Stimulated activated CD4-positive, alpha-beta T cell treated with anti-CD3 and anti-CD28 coated beads, Interleukin-15, amount 100 ng/mL, for 48 hours (primary cell): Measurements from ENCODE around the gene GOLM1.
A peak's percentile ranks its signal among the peaks of the same experiment; 100 is the strongest.
"Not testable (repeated sequence)": the region's sequence is repeated elsewhere in the genome, so short reads cannot be mapped to it uniquely, and the experiment has no call there.

Experiments
- DNase-seq, 2 donors: peaks; one replicate each; pipeline ENCODE4 v3.0.0-alpha.2; 2020; ENCODE audit warnings: low read depth in 2 of 2

Gene GOLM1

DNA sequence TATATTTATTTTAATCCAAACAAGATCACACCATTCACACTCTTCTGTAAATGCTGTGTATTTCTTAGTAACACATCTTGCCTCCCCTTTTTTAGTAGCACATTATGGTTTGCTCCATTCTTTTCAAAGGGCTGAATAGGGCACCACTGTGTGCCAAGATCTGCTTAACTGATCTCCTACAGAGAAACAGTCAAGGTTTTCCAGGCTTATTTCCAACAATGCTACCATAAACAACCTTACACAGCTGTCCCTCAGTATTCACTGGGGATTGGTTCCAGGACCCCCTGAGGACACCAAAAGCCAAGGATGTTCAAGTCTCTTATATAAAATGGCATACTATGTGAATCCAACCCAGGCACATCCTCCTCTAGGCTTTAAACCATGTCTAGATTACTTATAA, 16.5 kb downstream of the GOLM1 start:
- DNase-seq: no peak

- DNase-seq: no peak
These were observed 19.4 kb downstream of the GOLM1 start for GRCh38 chr9:86079865-86080469.

GRCh38 chr9:86079421-86079831, 19.9 kb downstream of the GOLM1 start:
- no peak for DNase-seq

DNA sequence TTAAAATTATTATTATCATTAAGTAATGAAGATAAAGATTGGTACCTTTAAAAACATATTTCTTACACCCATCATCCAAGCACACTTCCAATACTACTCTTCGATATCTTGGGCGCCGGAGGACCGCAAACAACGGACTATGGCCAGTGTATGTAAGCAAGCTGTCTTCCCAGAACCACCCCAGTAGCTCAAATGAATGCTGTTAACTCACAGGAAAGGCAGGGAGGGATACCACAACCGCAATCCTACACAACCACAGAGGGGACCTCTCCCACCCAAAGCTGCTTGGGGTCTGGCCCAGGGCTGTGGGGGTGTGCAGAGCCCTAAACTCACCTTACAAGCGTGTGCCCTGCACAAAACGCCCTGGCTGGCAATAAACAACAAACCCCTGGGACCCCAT, 20.6 kb downstream of the GOLM1 start:
- no peak for DNase-seq

- DNase-seq: no peak
These were observed 22.1 kb downstream of the GOLM1 start for GRCh38 chr9:86077276-86077675.

DNA sequence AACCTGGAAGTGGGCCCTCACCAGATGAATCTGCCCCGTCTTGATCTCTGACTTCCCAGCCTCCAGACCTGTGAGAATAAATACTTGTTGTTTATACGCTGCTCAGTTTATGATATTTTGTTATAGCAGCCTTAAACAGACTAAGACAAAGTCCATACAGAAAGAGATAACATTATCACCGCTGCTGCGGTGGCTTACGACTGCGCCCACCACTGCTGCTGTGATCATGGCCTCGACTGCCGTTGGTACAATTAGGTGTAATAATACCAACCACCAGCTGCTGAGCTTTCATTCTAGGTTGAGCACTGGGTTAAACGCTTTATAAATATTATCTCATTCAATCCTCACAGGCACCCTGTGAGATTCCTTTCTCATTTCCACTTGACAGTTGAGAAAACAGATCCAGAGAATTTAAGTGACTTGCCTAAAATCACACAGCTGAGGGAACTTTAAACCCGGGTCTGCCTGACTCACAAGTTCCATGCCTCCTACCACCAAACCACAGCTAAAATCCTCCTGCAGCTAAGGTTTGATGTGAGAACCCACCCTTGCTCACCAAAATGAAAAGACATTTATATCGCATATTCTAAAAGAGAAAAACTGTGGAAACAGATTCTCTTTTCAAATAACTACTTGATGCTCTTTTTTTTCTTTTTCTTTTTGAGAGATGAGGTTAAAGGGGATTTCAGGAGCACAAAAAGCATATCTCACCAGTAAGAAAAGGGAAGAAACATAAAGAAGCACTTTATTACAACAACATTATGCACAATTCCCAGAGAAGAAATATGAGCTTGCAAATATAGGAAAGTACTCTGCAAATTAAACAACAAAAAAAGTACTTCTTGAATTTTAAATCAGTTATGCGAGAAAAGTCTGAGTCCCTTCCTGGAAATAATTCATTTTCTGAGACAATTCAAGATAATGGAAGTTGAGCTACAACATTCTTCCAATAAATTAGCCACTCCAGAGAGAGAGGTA, 23.9 kb downstream of the GOLM1 start:
- peak in 1 of 2 donors; percentile 19 for DNase-seq

DNA sequence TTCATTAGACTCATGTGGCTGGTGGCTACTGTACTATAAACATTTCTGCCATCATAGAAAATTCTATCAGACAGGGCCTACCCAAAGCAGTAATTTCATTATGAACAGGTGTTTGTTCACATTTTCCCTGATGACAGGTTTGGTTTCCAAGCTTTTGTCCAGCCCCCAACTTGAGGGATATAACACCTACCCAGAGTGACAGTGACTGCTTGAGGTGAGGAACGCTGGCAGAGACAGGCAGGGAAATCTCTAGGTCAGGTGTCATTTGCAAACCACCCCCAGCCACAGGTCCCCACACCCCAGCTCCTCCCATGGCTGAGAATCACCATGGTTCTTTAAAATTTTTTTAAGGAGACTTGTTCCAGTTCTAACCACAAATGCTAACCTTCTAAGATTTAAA, 25.5 kb downstream of the GOLM1 start:
- no peak for DNase-seq

- no peak for DNase-seq
These were observed 26.9 kb downstream of the GOLM1 start for GRCh38 chr9:86072394-86072877.

DNA sequence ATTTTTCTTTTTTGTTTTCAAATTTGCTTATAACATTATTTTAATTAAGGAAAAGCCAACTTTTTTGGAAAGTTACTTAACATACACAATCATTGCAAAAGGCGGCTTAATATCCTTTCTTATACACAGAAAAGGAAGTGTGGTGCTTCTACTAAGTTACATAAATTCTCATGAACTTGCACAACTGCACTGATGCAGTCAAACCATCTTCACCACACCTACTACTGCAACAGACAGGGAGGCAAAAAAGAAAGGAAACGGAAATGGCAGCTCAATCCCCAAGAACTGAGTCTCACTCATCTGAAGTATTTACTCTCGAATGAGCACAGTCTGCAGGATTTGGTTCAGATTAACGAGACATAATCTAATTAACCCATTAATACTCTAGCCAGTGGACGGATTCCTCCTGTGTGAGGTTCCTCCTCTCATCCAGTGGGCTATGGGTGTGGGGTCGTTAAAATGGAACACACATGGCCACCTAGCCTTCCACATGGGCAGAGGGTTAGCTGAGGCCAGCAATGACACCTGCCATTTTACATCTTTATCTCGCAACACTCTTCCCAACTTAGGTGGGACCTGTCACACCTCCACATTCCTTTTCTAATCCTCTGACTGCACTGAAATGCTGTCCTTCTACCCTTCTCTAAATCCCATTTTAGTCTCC, 30.0 kb downstream of the GOLM1 start:
- no peak for DNase-seq

DNA sequence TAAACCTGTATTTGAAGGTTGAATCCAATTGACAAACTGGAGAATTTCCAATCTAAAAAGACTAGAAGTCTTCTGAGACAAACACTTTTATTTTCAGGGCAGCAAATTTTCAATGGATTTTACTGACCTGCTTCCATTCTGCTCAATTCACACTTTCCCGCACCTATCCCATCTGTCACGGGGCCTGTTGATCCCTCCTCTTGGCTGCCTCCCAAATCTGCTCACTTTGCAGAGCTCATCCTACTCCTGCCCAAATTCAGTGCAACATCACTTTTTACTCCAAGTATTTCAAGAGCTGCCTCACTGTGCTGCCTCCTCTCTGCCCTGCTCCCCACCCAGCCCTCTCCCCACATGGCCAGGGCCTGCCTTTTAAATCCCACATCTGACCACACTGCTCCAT, 35.1 kb downstream of the GOLM1 start:
- DNase-seq: no peak

- no peak for DNase-seq
These were observed 36.3 kb downstream of the GOLM1 start for GRCh38 chr9:86062845-86063693.

DNA sequence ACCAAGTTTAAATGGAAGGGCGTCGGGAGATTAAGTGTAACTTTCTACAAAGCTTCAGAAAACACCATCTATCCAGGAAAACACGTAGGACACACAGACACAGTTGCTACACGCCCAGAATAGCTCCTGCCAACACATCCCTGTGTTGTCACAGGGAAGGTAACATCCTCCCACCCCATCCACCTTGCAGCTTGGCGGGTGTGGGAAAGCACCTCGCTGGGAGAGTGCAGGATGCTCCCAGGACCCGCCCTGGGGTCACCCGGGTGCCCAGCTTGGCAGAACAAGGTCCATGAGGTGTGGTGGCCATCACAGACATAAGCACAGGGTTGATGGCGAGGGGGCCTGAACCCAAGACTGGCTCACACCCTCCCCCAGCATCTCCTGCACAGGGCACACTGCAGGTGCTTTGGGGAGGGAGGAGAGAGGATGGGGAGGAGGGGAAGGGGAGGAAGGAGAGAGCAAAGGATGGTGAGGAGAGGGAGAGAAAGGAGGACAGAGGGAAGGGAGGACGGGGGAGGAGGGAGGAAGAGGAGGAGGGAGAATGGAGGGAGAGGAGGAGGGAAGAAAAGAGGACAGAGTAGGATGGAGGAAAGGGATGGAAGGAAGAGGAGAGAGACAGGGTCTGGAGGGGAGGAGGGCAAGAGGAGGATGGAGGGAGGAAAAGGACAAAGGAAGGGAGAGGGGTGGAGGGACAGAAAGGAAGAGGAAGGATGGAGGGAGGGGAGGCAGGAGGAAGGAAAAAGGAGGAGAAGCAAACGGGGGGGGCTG, 37.2 kb downstream of the GOLM1 start:
- DNase-seq: no peak

DNA sequence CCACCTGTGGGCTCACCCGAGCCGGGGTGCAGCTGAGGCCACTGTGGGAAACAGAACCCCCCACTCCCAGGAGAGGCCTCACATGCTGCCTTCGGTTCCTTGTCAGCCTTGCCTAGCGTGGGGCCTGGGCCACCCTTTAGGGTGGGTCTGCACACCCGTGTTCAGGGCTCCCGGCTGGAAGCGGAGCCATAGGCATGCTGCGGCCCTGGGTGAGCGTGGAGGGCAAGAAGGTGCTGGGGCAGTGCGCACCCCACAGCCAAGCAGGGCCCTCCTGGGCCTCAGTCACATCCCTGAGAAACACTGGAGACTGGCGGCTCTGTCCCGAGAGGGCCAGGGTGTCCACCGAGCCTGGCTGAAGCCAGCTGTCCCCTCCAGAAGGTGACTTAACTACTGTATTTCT, 41.9 kb downstream of the GOLM1 start:
- no peak for DNase-seq

- no peak for DNase-seq
These were observed 44.7 kb downstream of the GOLM1 start for GRCh38 chr9:86054695-86055094.

GRCh38 chr9:86052556-86053468, 46.5 kb downstream of the GOLM1 start:
- no peak for DNase-seq

GRCh38 chr9:86048018-86048742, 51.2 kb downstream of the GOLM1 start:
- DNase-seq: not testable (repeated sequence)

GRCh38 chr9:86047361-86047760, 52.0 kb downstream of the GOLM1 start:
- no peak for DNase-seq

DNA sequence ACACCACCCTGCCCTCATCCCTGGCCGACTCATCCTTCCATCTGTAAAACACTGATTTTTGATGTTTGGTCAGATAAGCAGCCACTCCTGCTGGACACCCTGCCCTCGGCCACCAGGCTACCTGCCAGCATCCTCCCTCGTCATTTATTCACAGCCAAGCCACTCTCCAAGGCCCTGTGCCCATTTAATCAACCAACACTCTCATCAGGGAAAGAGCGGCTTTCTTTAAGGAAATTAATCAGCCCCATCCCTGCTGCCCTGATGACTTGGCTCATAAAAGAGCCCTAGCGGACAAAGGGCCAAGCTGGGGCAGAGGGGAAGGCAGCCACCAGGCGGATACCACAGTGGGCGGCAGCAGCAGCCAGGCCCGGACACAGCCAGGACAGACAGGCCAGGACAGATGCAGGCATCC, 52.4 kb downstream of the GOLM1 start:
- DNase-seq: no peak

DNA sequence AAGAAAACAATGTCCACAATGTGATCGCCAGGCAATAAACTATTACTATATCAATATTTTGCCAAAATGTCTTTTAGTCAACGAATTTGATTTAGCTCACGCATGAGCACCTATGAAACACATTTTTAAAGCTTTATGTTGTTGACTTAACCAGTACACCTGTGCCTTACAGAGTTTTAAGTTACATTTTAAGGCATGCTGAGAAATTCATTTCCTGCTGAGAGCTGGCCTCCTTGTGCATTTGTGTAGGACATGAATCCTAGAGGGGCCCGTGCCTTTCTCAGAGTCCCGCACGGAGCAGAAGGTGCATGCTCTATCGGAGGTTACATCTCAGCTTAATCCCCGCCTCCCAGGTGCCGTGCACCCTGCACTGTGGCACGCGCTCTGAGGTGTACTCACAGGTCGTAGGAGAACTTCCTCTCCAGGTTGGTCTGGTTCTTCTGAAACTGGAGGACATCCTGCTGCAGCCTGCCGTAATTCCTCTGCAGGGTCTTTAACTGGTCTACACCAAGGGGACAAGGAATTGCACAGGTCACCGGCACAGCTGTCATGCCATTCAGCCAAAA, 53.2 kb downstream of the GOLM1 start:
- no peak for DNase-seq
